ENCODE measurements around the gene BARHL2.

BARHL2 gene

GRCh38 chr1:90711696-90712095, 5.4 kb downstream of the BARHL2 start:
- no peak for DNase-seq (ENCODE audit: extremely low read depth in 1 of 2, low read depth in 1 of 2)

GRCh38 chr1:90710579-90711536, 6.2 kb downstream of the BARHL2 start:
- DNase-seq (ENCODE audit: extremely low read depth in 1 of 2, low read depth in 1 of 2): no peak

GRCh38 chr1:90709535-90709934, 7.6 kb downstream of the BARHL2 start:
- DNase-seq (ENCODE audit: extremely low read depth in 1 of 2, low read depth in 1 of 2): no peak

- DNase-seq (ENCODE audit: extremely low read depth in 1 of 2, low read depth in 1 of 2): no peak
These were observed 8.3 kb downstream of the BARHL2 start for GRCh38 chr1:90708826-90709225.

GRCh38 chr1:90708236-90708786, 8.8 kb downstream of the BARHL2 start:
- DNase-seq (ENCODE audit: extremely low read depth in 1 of 2, low read depth in 1 of 2): no peak

- DNase-seq (ENCODE audit: extremely low read depth in 1 of 2, low read depth in 1 of 2): no peak
These were observed 9.8 kb downstream of the BARHL2 start for GRCh38 chr1:90707363-90707710.

GRCh38 chr1:90706437-90707362, 10.4 kb downstream of the BARHL2 start:
- no peak for DNase-seq (ENCODE audit: extremely low read depth in 1 of 2, low read depth in 1 of 2)

GRCh38 chr1:90705956-90706355, 11.1 kb downstream of the BARHL2 start:
- no peak for DNase-seq (ENCODE audit: extremely low read depth in 1 of 2, low read depth in 1 of 2)

- DNase-seq (ENCODE audit: extremely low read depth in 1 of 2, low read depth in 1 of 2): no peak
These were observed 12.3 kb downstream of the BARHL2 start for GRCh38 chr1:90704817-90705216.

GRCh38 chr1:90694846-90695245, 22.3 kb downstream of the BARHL2 start:
- no peak for DNase-seq (ENCODE audit: extremely low read depth in 1 of 2, low read depth in 1 of 2)

- DNase-seq (ENCODE audit: extremely low read depth in 1 of 2, low read depth in 1 of 2): no peak
These were observed 29.4 kb downstream of the BARHL2 start for GRCh38 chr1:90687747-90688146.

GRCh38 chr1:90675161-90675847, 41.8 kb downstream of the BARHL2 start:
- no peak for DNase-seq (ENCODE audit: extremely low read depth in 1 of 2, low read depth in 1 of 2)

- no peak for DNase-seq (ENCODE audit: extremely low read depth in 1 of 2, low read depth in 1 of 2)
These were observed 45.4 kb downstream of the BARHL2 start for GRCh38 chr1:90671741-90672140.

GRCh38 chr1:90671251-90671650, 45.9 kb downstream of the BARHL2 start:
- no peak for DNase-seq (ENCODE audit: extremely low read depth in 1 of 2, low read depth in 1 of 2)

Measured in stimulated activated CD8-positive, alpha-beta memory T cell treated with anti-CD3 and anti-CD28 coated beads, Interleukin-7, amount 100 ng/mL, for 48 hours (primary cell).